Naive thymus-derived CD4-positive, alpha-beta T cell (primary cell): ENCODE results near the gene LRBA. TPM values are rescaled to one million over a fixed set of nuclear protein-coding genes. Genes with fewer than 3 reads are reported as not detected.

Experiments used
- ATAC-seq: fragments of 150-1000 bp; cut with Tn5 transposase; 2 replicates; pipeline ENCODE4 v1.10.0; 2021; ENCODE audit warnings: mild to moderate bottlenecking, moderate library complexity
- CTCF ChIA-PET: fragments of 350-600 bp; sonication (Branson Sonifier 250); formaldehyde crosslinking; loops from one replicate; lab custom pipeline; 2021; ENCODE audit warnings: antibody characterized with exemption; lab: Charles Lee
- POLR2A ChIA-PET: fragments of 350-600 bp; sonication (Branson Sonifier 250); formaldehyde crosslinking; loops from one replicate; lab custom pipeline; 2021; ENCODE audit warnings: antibody characterized with exemption, inconsistent platforms; lab: Charles Lee
- DNase-seq, 9 donors: peaks; one replicate each; pipeline versions ENCODE4 v3.0.0 to v3.0.0-alpha.2; 2020 to 2022; ENCODE audit warnings: mixed read lengths in 1 of 9
- H3K27ac ChIP-seq: one replicate; pipeline ENCODE4 v1.7.0; 2013; ENCODE audit warnings: mild to moderate bottlenecking, low read depth, low read length, moderate library complexity
- H3K27me3 ChIP-seq, 2 donors: one replicate each; pipeline ENCODE4 v1.7.0; 2013; ENCODE audit warnings: low read length in 2 of 2, mild to moderate bottlenecking in 2 of 2, moderate library complexity in 2 of 2; ENCODE audit not compliant: control insufficient read depth in 2 of 2, insufficient read depth in 2 of 2
- H3K36me3 ChIP-seq, 3 experiments: 1 replicate in 2 of 3; 2 replicates in 1 of 3; pipeline ENCODE4 v1.7.0; 2013; ENCODE audit warnings: low read length in 3 of 3, mild to moderate bottlenecking in 3 of 3, moderate library complexity in 1 of 3; ENCODE audit not compliant: insufficient read depth in 3 of 3, control insufficient read depth in 2 of 3
- H3K4me1 ChIP-seq, 2 donors: one replicate each; pipeline ENCODE4 v1.7.0; 2013; ENCODE audit warnings: low read length in 2 of 2, mild to moderate bottlenecking in 2 of 2, moderate library complexity in 1 of 2; ENCODE audit not compliant: control insufficient read depth in 2 of 2, insufficient read depth in 2 of 2
- H3K4me3 ChIP-seq: 2 replicates; pipeline ENCODE4 v1.7.0; 2013; ENCODE audit warnings: mild to moderate bottlenecking, low read length
- H3K9me3 ChIP-seq, 3 experiments: 1 replicate in 2 of 3; 2 replicates in 1 of 3; pipeline ENCODE4 v1.7.0; 2013; ENCODE audit warnings: low read length in 3 of 3; ENCODE audit not compliant: control insufficient read depth in 2 of 3
- H3K27ac Mint-ChIP-seq, 9 donors: one replicate each; pipeline ENCODE4 v1.8.0; 2020 to 2022; ENCODE audit warnings: mixed read lengths in 9 of 9, mild to moderate bottlenecking in 8 of 9, moderate library complexity in 5 of 9, inconsistent platforms in 2 of 9
- H3K27me3 Mint-ChIP-seq, 5 donors: one replicate each; pipeline ENCODE4 v1.8.0; 2021 to 2022; ENCODE audit warnings: mixed read lengths in 5 of 5, mild to moderate bottlenecking in 1 of 5
- H3K36me3 Mint-ChIP-seq, 5 donors: one replicate each; pipeline ENCODE4 v1.8.0; 2020 to 2022; ENCODE audit warnings: mixed read lengths in 5 of 5, mild to moderate bottlenecking in 3 of 5, inconsistent platforms in 1 of 5
- H3K4me1 Mint-ChIP-seq, 7 donors: one replicate each; pipeline ENCODE4 v1.8.0; 2020 to 2022; ENCODE audit warnings: mixed read lengths in 7 of 7, mild to moderate bottlenecking in 3 of 7, inconsistent platforms in 1 of 7
- H3K4me3 Mint-ChIP-seq, 10 donors: one replicate each; pipeline ENCODE4 v1.8.0; 2020 to 2022; ENCODE audit warnings: mild to moderate bottlenecking in 10 of 10, mixed read lengths in 10 of 10, moderate library complexity in 6 of 10, inconsistent platforms in 2 of 10
- H3K9me3 Mint-ChIP-seq, 11 donors: one replicate each; pipeline ENCODE4 v1.8.0; 2020 to 2022; ENCODE audit warnings: mixed read lengths in 11 of 11, mild to moderate bottlenecking in 4 of 11, inconsistent platforms in 1 of 11, moderate library complexity in 1 of 11
- intact Hi-C, 2 donors: fragments of 100-400 bp; cut with micrococcal nuclease; formaldehyde crosslinking; loops; one replicate each; pipeline ENCODE4 v1.15.1; 2023
- polyA plus RNA-seq, 2 donors: library from polyadenylated mRNA; unstranded; fragments of 300-500 nt; fragmentation: Illumina TruSeq; gene quantifications; one replicate each; pipeline ENCODE4 v1.2.3, GENCODE V29; 2021
- total RNA-seq, 6 experiments: library from RNA in 5 of 6; stranded (reverse) in 5 of 6; gene quantifications; 1 replicate in 5 of 6; 2 replicates in 1 of 6; pipeline ENCODE4 v1.2.3 and lab custom pipeline; 2021 to 2026

LRBA gene
- total and polyA plus RNA-seq, 7 experiments from 2014 or later = 20.8 to 71.4 (median 58.4) TPM

GRCh38 chr4:150217192-150217591 is 797.9 kb downstream of the LRBA start:
- DNase-seq (no peak), ATAC-seq (no peak)
- H3K9me3 ChIP-seq = no peaks in the 10 kb centered on the region
- H3K27ac ChIP-seq = no peak overlapping the region
- intact Hi-C loops = no loop called here
- H3K4me1 Mint-ChIP-seq = no peaks in the 10 kb centered on the region
- ChIA-PET CTCF (no interaction called here), POLR2A (interaction anchor here (0.6 kb wide), 1 partner anchor 14 kb away, joined by 3 read pairs; no protein-coding TSS in a partner anchor)
- H3K4me3 Mint-ChIP-seq = no peak overlapping the region
- H3K27ac Mint-ChIP-seq = no peak overlapping the region
- H3K36me3 ChIP-seq = no peaks in the 10 kb centered on the region
- H3K27me3 ChIP-seq = no peaks in the 10 kb centered on the region
- H3K4me3 ChIP-seq = no peak overlapping the region
- H3K36me3 Mint-ChIP-seq = no peaks in the 10 kb centered on the region
- H3K9me3 Mint-ChIP-seq = no peaks in the 10 kb centered on the region
- peaks cover 0 to 9% (median 4%) of the 10 kb centered on the region in 5 donors for H3K27me3 Mint-ChIP-seq
- no peaks in the 10 kb centered on the region for H3K4me1 ChIP-seq

GRCh38 chr4:150216726-150217125 is 798.4 kb downstream of the LRBA start:
- DNase-seq (no peak), ATAC-seq (no peak)
- Mint-ChIP-seq H3K27ac (no peak overlapping the region), H3K4me3 (no peak overlapping the region), H3K4me1 (no peaks in the 10 kb centered on the region), H3K36me3 (no peaks in the 10 kb centered on the region), H3K27me3 (peaks cover 1 to 9% (median 4%) of the 10 kb centered on the region in 5 donors), H3K9me3 (no peaks in the 10 kb centered on the region)
- H3K9me3 ChIP-seq = no peaks in the 10 kb centered on the region
- no peaks in the 10 kb centered on the region for H3K4me1 ChIP-seq
- H3K27me3 ChIP-seq = no peaks in the 10 kb centered on the region
- intact Hi-C loops = no loop called here
- H3K36me3 ChIP-seq = no peaks in the 10 kb centered on the region
- no peak overlapping the region for H3K4me3 ChIP-seq
- POLR2A ChIA-PET = no interaction called here
- CTCF ChIA-PET = no interaction called here
- H3K27ac ChIP-seq = no peak overlapping the region

- Mint-ChIP-seq H3K4me3 (no peak overlapping the region), H3K27ac (no peak overlapping the region), H3K9me3 (no peaks in the 10 kb centered on the region), H3K36me3 (no peaks in the 10 kb centered on the region), H3K4me1 (no peaks in the 10 kb centered on the region), H3K27me3 (peaks cover 6 to 10% (median 8%) of the 10 kb centered on the region in 5 donors)
- Histone ChIP-seq H3K9me3 (no peaks in the 10 kb centered on the region), H3K27me3 (no peaks in the 10 kb centered on the region), H3K4me1 (no peaks in the 10 kb centered on the region), H3K36me3 (no peaks in the 10 kb centered on the region), H3K27ac (no peak overlapping the region), H3K4me3 (no peak overlapping the region)
- ChIA-PET CTCF (no interaction called here), POLR2A (no interaction called here)
- DNase-seq = no peak
- intact Hi-C loops = no loop called here
- no peak for ATAC-seq
Observed at GRCh38 chr4:150215601-150216000, 799.5 kb downstream of the LRBA start.

Other genes starting within 250 kb of the LRBA start
- gene RPS3A, start 84.3 kb upstream of the LRBA start, total RNA-seq = 1,000 to 10,000 TPM; 1,723 to 5,358 (median 3,483) TPM
- 1,000 to 10,000 TPM; 4,368 to 6,596 TPM for gene RPS3A, start 84.3 kb upstream of the LRBA start, polyA plus RNA-seq